GM18870 (cell line): ENCODE measurements around the gene OLFM2.
"Not testable (repeated sequence)": the region's sequence is repeated elsewhere in the genome, so short reads cannot be mapped to it uniquely, and the experiment has no call there.

ENCODE experiments used
- ATAC-seq: cut with Tn5 transposase; IDR thresholded peaks from one replicate; pipeline ENCODE4 v1.9.1; 2021; ENCODE audit warnings: moderate library complexity; ENCODE audit not compliant: unreplicated experiment

OLFM2 gene

GRCh38 chr19:9836021-9836420 is 100.3 kb downstream of the OLFM2 start:
- ATAC-seq, result no peak

GRCh38 chr19:9835507-9835949 is 100.8 kb downstream of the OLFM2 start:
- ATAC-seq, result no peak

- peak; percentile 89 for ATAC-seq
Observed at GRCh38 chr19:9834726-9835506, 101.4 kb downstream of the OLFM2 start, which contains the start of gene PIN1. Gene PIN1, plus strand, starts transcription at chr19:9835318. Its CDS starts 27 bp downstream, at chr19:9835345.

- no peak for ATAC-seq
Observed at GRCh38 chr19:9834307-9834725, 102.0 kb downstream of the OLFM2 start.

GRCh38 chr19:9828551-9829063 is 107.7 kb downstream of the OLFM2 start:
- no peak for ATAC-seq

- peak; percentile 70 for ATAC-seq
Observed at GRCh38 chr19:9827289-9828238, 108.8 kb downstream of the OLFM2 start, which contains the start of gene UBL5. Gene UBL5, plus strand, starts transcription at chr19:9827918. Its CDS starts 420 bp downstream, at chr19:9828338.

GRCh38 chr19:9823816-9824215 is 112.5 kb downstream of the OLFM2 start:
- ATAC-seq, result no peak

- not testable (repeated sequence) for ATAC-seq
Observed at GRCh38 chr19:9820034-9820433, 116.3 kb downstream of the OLFM2 start.

GRCh38 chr19:9819596-9819909 is 116.8 kb downstream of the OLFM2 start:
- ATAC-seq, result no peak

- ATAC-seq, result peak; percentile 65
Observed at GRCh38 chr19:9818734-9819595, 117.3 kb downstream of the OLFM2 start, which contains the start of gene FBXL12. Gene FBXL12, minus strand, starts transcription at chr19:9819079. Its CDS starts 266 bp downstream, at chr19:9818813.

- no peak for ATAC-seq
Observed at GRCh38 chr19:9818175-9818733, 118.1 kb downstream of the OLFM2 start.

GRCh38 chr19:9811139-9811538 is 125.2 kb downstream of the OLFM2 start:
- no peak for ATAC-seq

- ATAC-seq, result no peak
Observed at GRCh38 chr19:9808855-9809824, 127.2 kb downstream of the OLFM2 start.

- no peak for ATAC-seq
Observed at GRCh38 chr19:9806803-9807202, 129.5 kb downstream of the OLFM2 start.
